Effector memory CD4-positive, alpha-beta T cell (primary cell): Measurements from ENCODE around the gene ERC1.

ENCODE experiments used
- DNase-seq, 3 donors: peaks; one replicate each; pipeline ENCODE4 v3.0.0-alpha.2; 2020
- H3K27ac ChIP-seq: 2 replicates; pipeline ENCODE4 v1.7.0; 2013; ENCODE audit warnings: mild to moderate bottlenecking, low read length, moderate library complexity; ENCODE audit not compliant: insufficient read depth, poor library complexity, severe bottlenecking
- H3K27me3 ChIP-seq: replicated peaks from 2 replicates; pipeline ENCODE4 v1.7.0; 2013; ENCODE audit warnings: mild to moderate bottlenecking, low read length; ENCODE audit not compliant: insufficient read depth, control insufficient read depth, poor library complexity, severe bottlenecking
- H3K36me3 ChIP-seq: 2 replicates; pipeline ENCODE4 v1.7.0; 2013; ENCODE audit warnings: mild to moderate bottlenecking, low read length, moderate library complexity; ENCODE audit not compliant: control insufficient read depth, insufficient read depth
- H3K4me1 ChIP-seq: 2 replicates; pipeline ENCODE4 v1.7.0; 2013; ENCODE audit warnings: low read length, mild to moderate bottlenecking; ENCODE audit not compliant: control insufficient read depth, insufficient read depth, poor library complexity, severe bottlenecking
- H3K4me3 ChIP-seq: 2 replicates; pipeline ENCODE4 v1.7.0; 2013; ENCODE audit warnings: low read length, low read depth, mild to moderate bottlenecking; ENCODE audit not compliant: insufficient read depth, poor library complexity, severe bottlenecking
- H3K9me3 ChIP-seq: 2 replicates; pipeline ENCODE4 v1.7.0; 2013; ENCODE audit warnings: mild to moderate bottlenecking, low read length, moderate library complexity; ENCODE audit not compliant: control insufficient read depth

Gene ERC1

DNA sequence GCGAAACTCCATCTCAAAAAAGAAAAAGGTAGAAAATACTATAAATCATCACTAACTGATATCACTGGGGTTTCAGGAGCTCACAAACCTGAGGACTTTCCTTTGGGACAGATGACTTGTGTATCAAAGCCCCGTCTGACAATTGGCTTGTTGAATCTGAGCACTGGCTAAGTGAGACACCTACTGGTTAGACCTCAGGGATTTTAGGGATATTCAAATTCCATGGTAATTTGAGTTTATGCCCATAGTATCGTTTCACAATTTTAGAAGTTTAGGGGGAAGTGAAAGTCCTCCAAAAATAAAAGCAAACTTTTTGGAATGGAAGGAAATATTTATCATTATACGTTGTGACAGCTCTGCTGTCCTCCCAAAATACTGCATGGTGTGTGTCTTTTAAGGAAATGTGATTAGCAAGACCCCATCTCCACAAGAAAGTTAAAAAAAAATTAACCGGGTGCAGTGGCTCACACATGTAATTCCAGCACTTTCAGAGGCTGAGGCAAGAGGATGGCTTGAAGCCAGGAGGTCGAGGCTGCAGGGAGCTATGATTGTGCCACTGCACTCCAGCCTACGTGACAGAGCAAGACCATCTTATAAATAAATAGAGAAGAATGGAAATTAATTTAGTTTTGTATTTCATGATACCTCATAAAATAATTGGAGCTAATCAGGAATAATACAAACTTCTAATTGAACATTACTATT, 554.1 kb downstream of the ERC1 start:
- Histone ChIP-seq H3K27me3 (no peaks in the 10 kb centered on the region), H3K4me1 (no peaks in the 10 kb centered on the region), H3K36me3 (no peaks in the 10 kb centered on the region), H3K9me3 (no peaks in the 10 kb centered on the region), H3K27ac (no peak overlapping the region), H3K4me3 (no peak overlapping the region)
- no peak for DNase-seq
